GM19043 (cell line): ENCODE results near the gene TTC19.

ENCODE experiments used
- ATAC-seq: cut with Tn5 transposase; IDR thresholded peaks from one replicate; pipeline ENCODE4 v1.9.1; 2021; ENCODE audit warnings: low read depth; ENCODE audit not compliant: unreplicated experiment

The TTC19 gene, protein sequence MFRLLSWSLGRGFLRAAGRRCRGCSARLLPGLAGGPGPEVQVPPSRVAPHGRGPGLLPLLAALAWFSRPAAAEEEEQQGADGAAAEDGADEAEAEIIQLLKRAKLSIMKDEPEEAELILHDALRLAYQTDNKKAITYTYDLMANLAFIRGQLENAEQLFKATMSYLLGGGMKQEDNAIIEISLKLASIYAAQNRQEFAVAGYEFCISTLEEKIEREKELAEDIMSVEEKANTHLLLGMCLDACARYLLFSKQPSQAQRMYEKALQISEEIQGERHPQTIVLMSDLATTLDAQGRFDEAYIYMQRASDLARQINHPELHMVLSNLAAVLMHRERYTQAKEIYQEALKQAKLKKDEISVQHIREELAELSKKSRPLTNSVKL

DNA sequence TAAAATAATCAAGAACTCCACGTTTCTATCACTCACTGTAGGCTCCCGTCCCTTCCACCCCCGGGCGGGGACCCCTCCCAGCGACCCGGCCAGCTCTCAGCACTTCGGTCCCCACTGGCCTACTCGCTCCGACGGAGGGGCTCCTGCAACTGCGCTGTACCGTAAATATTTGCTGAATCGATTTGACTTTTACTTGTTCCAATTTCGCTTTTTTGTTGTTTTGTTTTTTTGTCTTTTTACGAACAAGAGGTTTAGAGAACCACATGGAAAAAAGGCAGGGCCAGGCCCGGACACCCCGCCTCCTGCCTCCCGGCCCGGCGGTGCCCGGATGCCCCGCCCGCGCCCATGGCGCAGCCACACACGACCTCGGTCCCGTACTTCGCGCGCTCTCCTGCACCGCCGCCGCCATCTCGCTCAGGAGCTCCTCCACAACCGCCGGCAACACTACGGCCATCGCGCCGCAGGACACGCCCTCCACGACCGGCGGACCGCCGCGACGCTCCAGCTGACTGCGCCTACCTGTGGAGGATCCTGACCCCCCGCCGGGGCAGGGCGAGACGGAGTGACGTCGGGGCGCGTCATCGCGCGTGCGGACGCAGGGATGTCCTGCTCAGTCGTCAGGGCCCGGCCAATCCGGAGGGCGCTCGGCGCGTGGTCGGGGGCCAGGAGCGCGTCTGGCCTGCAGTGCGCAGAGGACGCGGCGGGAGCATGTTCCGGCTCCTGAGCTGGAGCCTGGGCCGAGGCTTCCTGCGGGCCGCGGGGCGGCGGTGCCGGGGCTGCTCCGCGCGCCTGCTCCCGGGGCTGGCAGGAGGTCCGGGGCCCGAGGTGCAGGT is at the start of gene TTC19, which contains the start of gene ZSWIM7:
Gene TTC19 (plus strand): TSS at position 684 of the 833 bp plus-strand sequence. CDS start 25 bp downstream, at position 709.
Gene ZSWIM7 (minus strand): TSS at position 564 of the 833 bp plus-strand sequence. CDS start 110 bp downstream, at position 454.
- ATAC-seq = peak; percentile 89

DNA sequence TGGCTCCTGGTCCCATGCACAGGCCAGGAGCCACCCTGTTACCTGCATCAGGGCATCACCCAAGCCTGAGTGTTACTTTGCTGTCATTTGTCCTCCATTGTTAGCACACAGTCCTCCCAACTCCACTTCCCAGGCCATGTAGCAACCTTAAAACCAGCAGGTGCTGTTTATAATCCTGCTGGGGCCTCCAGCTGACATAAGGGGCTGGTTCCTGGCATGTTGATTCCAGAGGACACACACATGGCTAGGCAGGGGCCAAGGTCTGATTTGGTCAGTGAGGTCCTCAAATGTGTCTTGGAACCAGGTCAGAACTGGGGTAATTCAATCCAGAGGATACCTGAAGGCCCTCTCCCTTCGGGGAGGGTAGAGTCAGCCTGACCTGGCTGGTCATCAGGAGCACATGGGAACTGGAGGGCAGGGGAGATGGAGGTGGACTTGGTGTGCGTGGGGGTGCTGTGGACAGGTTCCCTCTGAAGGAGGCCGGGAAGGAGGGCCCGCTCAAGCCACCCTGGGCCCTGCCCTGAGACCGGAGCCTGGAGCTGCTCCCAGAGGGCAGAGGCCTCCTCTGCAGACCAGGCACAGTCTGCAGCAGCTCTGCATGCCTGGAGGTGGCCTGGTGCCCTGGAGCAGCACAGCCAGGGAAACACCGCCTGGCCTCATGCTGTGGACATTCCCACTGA is 48.1 kb upstream of the TTC19 start:
- no peak for ATAC-seq

DNA sequence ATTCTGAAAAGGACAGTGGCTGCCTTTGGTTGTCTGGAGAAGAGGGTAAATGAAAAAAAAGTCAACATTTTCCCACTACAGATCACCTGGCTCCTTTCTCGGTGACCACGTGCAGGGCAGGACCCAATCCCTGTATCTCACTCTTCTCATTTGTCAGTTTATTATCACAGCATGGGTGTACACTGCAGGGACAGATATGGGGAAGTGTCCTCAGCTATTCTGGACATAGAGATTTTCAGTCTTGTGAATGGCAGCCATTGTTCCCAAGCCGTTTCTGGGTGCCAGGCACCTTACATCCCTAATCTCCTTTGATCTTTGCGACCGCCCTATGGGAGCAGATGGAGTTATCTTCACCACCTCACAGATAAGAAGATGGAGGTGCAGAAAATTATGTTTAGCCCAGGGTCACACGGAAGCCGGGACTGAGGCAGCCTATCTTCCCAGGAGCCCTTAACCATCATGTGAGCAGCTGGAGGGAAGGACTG is 47.5 kb upstream of the TTC19 start:
- ATAC-seq = no peak

DNA sequence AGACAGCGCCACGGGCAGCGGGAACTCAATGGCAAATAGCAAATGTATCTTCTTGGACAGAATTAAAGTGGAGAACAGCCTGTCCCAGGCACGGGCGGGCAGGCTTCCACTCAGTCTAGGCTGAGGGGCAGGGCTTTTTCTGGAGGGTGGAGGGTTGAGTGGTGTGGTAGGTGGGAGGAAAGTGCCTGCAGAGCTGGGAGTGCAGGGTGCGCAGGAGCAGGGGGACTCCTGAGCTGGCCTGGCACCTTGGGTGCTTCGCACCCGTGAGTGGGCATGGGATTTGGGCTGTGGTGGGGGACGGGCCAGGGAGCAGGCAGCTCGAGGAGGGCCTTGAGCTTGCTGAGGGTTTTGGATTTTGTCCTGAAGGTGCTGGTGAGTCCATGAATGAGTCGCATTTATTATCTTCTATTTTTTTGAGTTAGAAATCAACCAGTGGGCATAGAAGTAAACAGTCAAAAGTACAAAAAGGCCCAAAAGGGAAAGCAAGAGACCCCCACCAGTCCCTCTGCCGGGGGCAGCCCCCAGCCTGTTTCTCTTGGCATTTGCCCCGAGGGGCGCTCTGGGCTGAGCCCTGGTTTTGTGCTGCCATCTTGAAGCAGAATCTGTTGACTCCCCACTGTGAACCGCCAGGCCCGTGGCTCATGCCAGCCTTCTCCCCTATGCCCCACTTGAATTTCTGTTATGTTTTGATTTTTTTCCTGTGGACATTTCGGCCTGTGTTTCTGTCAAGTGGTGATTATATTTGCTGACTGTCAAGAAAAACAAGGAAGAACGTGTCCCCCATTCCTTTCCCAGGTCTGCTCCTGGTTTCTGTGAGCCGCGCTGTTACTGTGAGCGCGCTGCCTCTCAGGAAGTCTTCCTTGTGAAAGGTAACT is 46.5 kb upstream of the TTC19 start:
- no peak for ATAC-seq

DNA sequence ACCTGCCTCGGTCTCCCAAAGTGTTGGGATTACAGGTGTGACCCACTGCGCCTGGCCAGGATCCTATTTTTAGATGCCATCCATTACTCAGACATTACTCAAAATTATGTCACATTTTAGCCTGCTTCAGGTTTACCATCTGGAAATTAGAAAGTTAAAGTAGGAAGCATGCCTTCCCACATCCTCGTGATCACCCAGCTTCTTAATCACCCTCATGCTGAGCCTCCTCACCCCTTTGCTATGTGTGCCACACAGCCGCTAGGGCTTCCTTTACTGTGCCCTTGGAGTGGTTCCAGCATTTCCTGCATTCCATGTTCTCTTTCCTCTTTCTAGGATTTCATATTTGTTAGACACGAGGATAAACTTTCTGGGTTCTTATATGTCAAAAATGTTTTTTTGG is 45.4 kb upstream of the TTC19 start:
- ATAC-seq = no peak

DNA sequence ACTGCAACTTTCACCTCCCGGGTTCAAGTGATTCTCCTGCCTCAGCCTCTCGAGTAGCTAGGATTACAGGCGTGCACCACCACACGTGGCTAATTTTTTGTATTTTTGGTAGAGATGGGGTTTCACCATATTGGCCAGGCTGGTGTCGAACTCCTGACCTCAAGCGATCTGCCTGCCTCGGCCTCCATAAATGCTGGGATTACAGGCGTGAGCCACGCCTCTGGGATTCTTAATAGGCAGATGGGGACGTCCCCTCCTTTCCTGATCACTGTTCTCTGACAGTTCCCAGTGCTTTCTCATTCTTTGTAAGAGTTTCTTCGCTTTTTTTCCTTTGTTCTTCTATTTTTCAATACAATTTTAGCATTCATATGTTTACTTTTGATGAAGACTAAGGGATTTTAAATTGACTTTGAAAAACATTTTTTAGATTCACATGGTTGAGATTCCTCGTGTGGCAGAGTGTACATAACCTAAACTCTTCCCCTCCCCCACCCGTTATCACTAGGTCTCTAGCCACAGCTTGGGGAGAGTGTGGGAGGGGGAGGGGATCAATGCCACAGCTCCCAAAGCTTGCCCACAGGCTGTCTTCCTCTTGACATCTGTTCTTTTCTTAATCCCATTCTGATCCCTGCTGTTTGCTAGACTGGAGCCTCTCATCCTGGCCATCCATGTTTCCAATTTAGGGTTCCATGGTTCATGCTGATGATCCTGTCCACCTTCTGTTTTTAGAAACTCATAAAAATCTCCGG is 43.7 kb upstream of the TTC19 start:
- ATAC-seq = no peak

DNA sequence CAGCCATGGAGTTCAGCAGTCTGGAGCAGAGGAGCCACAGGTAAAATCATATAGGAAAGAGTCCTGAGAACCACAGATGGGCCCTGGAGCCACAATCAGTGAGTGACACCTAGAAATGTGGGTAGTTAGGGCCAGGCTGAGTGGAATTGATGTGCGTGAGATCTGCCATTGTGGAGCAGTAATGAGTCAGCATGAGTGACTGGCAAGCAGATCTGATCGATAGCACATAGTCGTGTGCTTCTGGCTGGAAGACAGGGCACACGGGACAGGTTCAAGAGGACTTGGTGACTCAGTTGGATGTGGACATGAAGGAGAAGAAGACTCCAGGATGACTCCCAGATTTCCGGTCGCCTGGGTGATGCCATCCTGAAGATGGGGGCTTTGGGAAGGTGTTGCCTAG is 42.4 kb upstream of the TTC19 start:
- no peak for ATAC-seq

DNA sequence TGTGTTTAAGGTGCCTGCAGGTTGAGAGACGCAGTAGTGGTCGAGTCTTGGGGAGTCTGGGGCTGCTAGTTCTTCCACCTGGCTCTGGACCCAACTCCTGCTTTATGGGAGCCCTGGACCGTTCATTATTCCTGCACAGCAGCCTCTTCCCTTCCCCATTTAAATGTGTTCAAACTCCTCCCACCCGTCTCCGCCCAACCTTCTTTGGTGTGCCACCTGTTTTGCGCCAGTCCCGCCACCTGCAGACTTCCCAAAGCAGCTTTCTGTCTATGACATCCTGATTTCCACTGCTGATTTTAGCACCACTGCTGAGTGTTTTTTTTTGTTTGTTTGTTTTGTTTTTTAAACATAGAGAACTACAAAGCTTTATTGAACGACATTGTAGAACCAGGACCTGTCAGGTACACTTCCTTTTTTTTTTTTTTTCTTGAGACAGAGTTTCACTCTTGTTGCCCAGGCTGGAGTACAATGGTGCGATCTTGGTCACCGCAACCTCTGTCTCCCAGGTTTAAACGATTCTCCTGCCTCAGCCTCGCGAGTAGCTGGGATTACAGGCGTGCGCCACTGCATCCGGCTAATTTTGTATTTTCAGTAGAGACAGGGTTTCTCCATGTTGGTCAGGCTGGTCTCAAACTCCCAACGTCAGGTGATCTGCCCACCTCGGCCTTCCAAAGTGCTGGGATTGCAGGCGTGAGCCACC is 41.9 kb upstream of the TTC19 start:
- no peak for ATAC-seq

DNA sequence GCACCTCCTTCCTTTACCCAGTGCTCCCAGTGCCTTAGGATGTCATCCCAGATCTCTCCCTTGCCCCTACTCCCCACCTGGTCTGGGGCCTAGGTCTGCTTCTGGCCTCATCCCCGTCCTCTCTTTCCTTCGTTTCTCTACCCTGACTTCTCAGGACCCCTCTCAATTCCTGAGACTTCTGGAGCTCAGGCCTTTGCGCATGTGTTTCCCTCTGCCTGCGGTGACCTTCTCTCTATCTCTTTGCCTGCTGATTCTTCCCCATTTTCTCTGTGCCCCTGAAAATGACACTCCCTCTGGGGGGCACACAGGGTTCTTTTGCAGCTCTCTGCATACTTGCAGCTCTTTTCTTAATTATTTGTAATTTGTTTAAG is 41.2 kb upstream of the TTC19 start:
- no peak for ATAC-seq

DNA sequence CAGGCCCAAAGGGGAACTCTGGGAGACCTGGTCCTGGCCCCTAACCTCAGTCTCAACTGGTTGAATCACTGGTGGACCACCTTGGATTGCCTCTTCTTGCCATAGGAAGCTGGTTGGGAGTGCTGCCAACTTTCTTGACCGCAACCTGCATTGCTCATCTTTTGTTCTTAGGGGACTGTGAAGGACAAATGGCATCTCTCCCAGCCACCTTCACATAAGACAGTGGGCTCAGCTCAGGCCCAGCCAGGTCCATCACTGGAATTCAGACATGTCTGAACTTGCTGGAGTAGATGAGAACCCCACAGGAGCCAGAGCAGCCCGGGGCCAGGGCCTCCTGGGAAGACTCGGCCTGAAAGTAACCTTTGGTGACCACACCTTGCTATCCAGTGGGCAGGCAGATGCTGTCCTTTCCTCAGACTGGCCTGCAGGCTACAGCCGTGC is 35.9 kb upstream of the TTC19 start:
- no peak for ATAC-seq

DNA sequence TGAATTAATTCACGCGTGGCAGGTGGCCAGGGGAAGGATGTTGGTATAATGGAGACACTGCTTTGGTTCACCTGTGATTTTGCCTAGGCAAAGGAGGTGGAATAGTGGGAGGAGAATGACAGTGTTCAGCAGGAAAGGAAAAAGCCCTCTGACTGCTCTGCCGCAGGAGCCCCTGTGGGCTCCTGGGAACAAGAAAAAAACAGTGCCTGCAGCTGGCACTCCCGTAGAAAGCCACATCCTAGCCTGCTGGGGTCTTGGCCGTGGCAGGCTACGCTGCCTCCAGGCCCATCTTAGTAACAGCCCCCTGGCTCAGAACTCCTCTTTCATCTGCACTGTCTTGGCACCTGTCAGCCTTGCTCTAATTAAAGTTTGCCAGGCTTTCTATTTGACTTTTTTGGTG is 34.1 kb upstream of the TTC19 start:
- ATAC-seq = no peak

DNA sequence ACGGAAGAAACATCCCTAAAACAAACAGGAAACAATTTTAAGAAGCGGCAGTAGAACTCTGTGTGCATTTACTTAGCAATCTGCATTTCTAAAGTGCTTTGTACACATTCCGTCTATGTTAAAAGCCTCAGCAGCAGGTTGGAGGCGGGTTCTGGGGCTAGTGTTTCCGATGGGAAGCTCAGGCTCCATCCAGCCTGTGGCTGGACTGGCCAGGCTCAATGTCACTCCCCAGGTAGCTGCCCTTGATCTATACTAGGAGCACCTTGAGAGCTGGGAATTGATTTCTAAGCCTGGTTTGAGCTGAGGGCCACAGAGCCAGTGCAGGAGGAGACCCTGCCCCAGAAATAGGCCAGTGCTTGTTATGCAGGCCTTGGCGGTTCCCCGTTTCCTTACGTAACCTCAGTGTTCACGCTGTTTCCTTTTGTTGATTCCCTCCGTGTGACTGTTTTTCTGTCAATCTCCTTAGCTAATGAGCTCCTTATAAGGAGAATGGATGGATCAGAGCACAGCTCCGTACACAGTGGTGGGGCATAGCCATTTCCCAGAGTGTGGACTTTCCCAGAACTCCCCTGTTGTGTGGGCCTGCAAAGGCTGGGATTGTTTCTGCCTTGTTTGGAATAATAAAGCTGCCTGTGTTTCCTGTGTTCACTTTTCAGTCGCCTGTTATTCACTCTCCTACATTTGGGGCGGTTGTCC is 33.3 kb upstream of the TTC19 start:
- ATAC-seq = no peak

DNA sequence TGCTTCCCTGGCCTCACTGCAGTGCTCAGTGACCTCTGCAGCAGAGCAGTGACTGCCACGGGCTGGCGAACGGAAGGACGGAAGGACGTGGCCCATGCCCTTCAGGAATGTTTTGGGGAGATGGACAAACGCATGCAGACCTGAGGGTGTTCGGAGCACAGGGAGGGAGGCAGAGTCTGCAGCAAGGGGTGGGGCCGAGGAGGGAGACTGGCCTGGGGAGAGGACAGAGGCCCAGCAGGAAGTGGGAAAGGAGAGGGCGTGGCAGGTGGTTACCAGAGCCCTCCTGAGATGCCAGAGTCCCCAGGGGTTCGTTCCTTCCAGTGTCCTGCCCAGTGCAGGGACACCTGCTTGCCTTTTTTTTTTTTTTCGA is 32.8 kb upstream of the TTC19 start:
- ATAC-seq = no peak

DNA sequence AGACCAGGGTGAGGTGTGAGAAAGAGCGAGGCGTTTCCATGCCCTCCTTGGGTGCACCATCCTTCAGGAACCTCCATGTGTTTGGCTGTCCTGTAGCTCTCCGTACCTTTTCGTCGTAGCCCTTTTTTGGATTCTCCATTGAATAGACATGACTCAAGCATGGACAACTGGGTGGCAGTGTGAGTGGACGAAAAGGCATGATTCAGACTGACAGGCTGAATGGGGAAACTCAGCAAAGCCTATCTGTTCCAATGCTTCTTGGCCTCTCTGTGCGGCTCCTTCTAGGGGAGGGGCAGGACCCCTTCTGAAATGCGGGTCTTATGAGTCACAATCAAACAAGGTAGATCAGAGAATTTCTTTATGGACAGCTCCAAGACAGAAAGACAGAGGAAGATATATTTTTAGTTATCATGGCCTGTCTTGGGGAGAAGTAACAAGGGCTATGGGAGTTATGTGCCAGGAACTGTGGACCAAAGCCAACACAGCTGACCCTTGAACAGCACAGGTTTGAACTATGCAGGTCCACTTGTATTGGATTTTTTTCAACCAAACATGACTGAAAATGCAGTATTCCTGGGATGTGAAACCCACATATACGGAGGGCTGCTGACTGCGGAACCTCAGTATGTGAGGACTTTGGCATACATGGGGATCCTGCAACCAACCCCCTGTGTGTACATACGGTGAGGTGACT is 31.8 kb upstream of the TTC19 start:
- no peak for ATAC-seq

DNA sequence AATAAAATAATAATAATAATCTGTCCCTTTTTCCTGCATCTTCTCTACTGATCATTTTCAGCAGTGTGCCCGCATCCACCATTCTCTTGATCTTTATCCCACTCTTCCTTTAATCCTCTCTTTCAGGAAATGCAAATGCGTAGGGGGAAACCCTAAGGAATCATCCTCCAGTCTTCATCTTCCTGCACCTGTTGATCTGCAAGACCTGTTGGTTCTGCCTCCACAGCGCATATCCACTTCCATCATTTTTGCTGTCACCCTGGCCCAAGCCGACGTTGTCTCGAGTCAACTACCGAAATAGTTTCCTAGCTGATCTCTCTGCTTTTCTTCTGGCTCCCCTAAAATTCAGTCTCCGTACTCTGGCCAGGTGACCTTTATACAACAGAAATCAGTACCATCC is 30.2 kb upstream of the TTC19 start:
- ATAC-seq = no peak

DNA sequence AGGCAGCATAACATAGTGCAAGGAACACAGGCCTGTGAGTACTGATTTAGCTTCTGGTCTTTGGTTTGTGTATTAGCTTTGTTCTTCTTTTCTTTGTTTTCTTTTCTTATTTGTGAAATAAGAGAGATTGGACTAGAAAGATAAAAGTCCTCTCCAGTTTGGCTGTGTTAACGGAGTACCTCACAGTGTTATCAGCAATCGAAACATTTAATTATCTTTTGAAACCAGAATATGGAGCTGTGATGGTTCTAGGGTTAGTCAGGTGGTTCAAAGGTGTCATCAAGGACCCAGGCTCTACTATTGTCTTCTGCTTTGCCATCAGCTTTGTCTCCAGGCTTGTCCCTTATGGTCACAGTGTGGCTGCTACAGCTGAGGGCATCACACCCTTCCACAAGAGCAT is 29.1 kb upstream of the TTC19 start:
- no peak for ATAC-seq

DNA sequence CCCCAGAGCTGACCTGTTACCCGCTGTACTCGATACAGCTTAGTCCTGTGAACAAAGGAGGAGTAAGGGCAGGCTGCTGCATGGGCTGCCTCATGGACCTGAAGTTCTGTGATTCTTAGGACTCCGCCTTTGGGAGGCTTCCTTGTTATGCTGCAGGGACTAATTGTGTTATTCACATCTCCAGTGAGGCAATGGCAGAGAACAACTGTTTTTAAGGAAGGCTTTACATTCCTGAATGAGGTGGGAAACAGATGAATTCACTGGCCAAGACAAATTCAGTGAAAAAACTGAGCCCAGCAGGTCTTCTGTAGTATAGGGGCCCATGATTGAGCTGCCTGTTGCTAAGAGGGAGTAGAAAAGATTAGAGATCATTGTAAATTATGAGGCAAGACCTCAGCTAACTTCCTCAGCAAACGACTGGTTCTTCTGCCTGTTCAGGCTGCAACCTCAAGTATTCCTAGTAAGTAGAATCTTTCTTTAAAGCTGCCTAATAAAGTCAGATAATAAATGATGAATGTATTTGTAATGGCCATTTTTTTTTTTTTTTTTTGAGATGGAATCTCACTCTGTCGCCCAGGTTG is 28.4 kb upstream of the TTC19 start:
- ATAC-seq = no peak
